ENCODE results near the gene GET3. TPM values are rescaled to one million over a fixed set of nuclear protein-coding genes. Genes with fewer than 3 reads are reported as not detected.
"Not testable (repeated sequence)": the region's sequence is repeated elsewhere in the genome, so short reads cannot be mapped to it uniquely, and the experiment has no call there.

GET3 gene
- total RNA-seq, 3 donors from 2014 or later, result 50.8 to 64.6 (median 62.6) TPM

DNA sequence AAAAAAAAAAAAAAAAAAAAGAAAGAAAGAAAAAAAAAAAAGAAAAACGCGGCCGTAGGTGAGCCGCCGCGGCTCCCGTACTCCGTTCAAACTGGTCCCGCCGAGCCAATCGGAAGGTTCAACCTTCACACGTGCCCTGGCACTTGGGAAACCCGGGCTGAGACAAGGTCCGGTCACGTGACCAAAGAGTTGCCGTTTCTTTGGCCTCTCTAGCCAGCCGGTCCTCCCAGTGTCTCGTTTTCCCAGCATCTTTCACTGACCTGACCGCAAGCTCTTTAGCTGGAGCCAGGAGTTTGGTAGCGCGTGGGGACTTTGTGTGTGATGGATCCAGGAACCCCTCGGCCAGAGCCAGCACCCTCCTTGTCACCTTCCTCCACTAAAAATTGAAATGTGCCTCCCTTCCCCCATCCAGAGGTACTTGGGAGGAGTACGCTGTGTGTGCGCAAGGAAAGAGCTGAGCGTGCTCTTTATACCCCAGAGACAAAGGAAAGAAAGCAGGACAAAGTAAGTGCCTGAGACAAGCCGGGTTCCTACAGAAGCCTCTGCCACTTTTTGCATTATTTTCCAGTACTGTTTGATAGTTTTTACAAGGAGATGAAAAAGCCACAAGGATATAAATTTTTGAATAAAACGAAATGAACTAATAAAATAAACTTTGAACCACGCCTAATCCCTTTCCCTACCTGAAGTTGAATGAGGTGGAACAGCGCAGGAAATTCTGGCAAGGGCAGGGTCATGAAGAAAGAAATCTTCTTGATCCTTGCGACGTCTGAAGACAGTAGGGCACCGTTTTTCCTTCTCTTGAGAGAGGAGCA lies 14.5 kb upstream of the GET3 start:
- Histone ChIP-seq H3K4me1 (peaks cover 0 to 4% of the 10 kb centered on the region in 2 donors), H3K4me3 (peak overlapping the region; percentile 77 to 97 (median 81)), H3K27me3 (no peaks in the 10 kb centered on the region), H3K9me3 (no peaks in the 10 kb centered on the region), H3K27ac (peak overlapping the region; percentile 95 to 98), H3K36me3 (no peaks in the 10 kb centered on the region)
- intact Hi-C loops (cut with DNase I; ENCODE audit: low total_unique reads), result no loop called here
- peak; percentile 97 to 98 for DNase-seq (ENCODE audit: low spot score in 2 of 2)
- TF ChIP-seq, protein P1, sequence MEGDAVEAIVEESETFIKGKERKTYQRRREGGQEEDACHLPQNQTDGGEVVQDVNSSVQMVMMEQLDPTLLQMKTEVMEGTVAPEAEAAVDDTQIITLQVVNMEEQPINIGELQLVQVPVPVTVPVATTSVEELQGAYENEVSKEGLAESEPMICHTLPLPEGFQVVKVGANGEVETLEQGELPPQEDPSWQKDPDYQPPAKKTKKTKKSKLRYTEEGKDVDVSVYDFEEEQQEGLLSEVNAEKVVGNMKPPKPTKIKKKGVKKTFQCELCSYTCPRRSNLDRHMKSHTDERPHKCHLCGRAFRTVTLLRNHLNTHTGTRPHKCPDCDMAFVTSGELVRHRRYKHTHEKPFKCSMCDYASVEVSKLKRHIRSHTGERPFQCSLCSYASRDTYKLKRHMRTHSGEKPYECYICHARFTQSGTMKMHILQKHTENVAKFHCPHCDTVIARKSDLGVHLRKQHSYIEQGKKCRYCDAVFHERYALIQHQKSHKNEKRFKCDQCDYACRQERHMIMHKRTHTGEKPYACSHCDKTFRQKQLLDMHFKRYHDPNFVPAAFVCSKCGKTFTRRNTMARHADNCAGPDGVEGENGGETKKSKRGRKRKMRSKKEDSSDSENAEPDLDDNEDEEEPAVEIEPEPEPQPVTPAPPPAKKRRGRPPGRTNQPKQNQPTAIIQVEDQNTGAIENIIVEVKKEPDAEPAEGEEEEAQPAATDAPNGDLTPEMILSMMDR (IDR thresholded peaks at IDR 0.05), result no peak
- TF ChIP-seq POLR2A (IDR thresholded peaks at IDR 0.05), result no peak
- TF ChIP-seq POLR2AphosphoS5 (IDR thresholded peaks at IDR 0.05), result peak; percentile 49 to 77 (median 74)

DNA sequence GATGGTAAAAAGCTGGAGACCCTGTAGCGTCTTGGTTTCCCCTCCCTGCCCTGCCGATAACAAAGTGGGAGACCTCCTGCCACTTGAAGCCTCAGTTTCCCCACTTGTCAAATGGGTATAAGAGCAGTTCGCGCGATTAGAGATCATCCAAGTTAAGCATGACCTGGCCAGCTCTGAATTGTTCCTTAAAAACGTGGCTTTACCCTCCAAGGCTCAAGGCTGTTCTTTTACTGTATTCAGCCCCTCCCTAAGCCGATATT lies 14.0 kb upstream of the GET3 start:
- TF ChIP-seq POLR2A (IDR thresholded peaks at IDR 0.05) (no peak), POLR2AphosphoS5 (IDR thresholded peaks at IDR 0.05) (no peak)
- TF ChIP-seq, protein P1 (IDR thresholded peaks at IDR 0.05), result no peak
- Histone ChIP-seq H3K9me3 (no peaks in the 10 kb centered on the region), H3K4me1 (peaks cover 0 to 4% of the 10 kb centered on the region in 2 donors), H3K4me3 (peak overlapping the region; percentile 77 to 97 (median 81)), H3K27me3 (no peaks in the 10 kb centered on the region), H3K27ac (peak overlapping the region; percentile 86 to 95), H3K36me3 (no peaks in the 10 kb centered on the region)
- no peak for DNase-seq (ENCODE audit: low spot score in 2 of 2)
- intact Hi-C loops (cut with DNase I; ENCODE audit: low total_unique reads), result no loop called here

DNA sequence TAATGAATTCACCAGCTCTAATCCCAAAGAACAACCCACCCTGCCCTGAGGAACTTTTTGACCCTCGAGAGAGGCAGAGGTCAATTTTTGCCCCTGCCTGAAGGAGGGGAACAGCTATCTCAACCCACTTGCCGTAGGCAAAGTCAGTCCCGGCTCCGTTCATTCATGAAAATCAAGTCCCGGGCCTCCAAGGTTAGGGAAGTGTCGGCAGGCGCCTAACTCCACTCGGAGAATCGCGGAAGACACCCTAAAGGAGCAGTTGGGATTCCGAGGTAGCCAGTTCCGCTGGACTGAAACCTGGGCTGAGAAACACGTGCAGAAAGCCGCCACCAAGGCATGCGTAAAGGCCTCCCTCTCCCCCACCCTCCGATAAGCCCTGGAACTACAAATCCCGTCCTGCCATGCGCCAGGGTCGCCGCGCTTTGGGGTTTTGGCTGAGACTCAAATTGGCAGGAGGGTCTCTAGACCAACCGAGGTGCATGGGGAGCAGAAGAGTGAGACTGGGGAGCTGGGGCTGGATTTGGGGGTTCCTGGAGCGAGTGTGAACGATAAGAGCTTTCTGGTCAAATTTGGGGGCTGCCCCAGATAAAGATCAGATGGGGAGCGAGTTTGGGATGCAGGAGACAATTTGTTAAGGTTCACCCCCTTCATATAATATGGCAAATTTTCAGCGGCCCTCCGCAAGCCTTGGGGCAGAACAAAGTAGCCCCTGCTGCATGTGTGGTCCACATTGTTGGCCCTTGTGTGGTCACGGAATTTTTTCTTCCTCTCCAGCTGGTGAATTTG lies 13.5 kb upstream of the GET3 start, which contains the start of gene TNPO2:
Gene TNPO2 (minus strand): TSS at position 292 of the 786 bp plus-strand sequence. CDS start 2,955 bp downstream, outside the sequence.
- peak within 1 kb of the TSS; percentile 77 to 97 (median 81) for H3K4me3 ChIP-seq
- no peaks in the 10 kb centered on the region for H3K36me3 ChIP-seq
- TF ChIP-seq POLR2AphosphoS5 (IDR thresholded peaks at IDR 0.05) (no peak), POLR2A (IDR thresholded peaks at IDR 0.05) (no peak)
- TF ChIP-seq, protein P1 (IDR thresholded peaks at IDR 0.05), result no peak
- peak within 1 kb of the TSS; percentile 86 to 95 for H3K27ac ChIP-seq
- H3K4me1 ChIP-seq, result peaks cover 0 to 4% of the 10 kb centered on the region in 2 donors
- no peak for DNase-seq (ENCODE audit: low spot score in 2 of 2)
- no peaks in the 10 kb centered on the region for H3K27me3 ChIP-seq
- no peaks in the 10 kb centered on the region for H3K9me3 ChIP-seq
- intact Hi-C loops (cut with DNase I; ENCODE audit: low total_unique reads), result no loop called here

DNA sequence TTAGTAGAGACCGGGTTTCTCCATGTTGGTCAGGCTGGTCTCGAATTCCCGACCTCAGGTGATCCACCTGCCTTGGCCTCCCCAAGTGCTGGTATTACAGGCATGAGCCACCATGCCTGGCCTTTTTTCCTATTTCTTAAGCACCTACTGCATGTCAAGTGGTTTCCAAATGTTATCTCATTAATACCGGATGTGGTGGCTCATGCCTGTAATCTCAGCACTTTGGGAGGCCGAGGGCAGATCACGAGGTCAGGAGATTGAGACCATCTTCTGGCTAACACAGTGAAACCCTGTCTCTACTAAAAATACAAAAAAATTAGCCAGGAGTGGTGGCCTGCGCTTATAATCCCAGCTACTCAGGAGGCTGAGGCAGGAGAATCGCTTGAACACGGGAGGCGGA lies 11.7 kb upstream of the GET3 start:
- H3K27me3 ChIP-seq; H3K4me1 ChIP-seq; H3K9me3 ChIP-seq; DNase-seq (ENCODE audit: low spot score in 2 of 2); intact Hi-C loops (cut with DNase I; ENCODE audit: low total_unique reads); H3K27ac ChIP-seq; H3K4me3 ChIP-seq; H3K36me3 ChIP-seq: not testable (repeated sequence)

DNA sequence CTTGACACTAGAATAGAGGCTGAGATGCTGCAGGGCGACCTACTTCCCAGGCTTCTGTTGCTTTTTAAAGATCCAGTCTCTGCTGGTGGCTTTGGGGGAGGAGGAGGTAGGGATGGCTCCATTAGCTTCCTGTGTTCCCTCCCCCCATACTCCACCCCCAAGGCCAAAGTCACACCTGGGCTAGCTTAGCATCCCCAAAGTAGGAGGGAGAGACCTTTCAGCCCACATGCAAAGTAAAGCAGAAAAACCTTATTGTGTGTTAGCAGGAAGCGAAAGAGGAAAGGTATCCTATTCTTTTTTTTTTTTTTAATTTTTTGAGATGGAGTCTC lies 10.3 kb upstream of the GET3 start:
- no peak overlapping the region for H3K27ac ChIP-seq
- intact Hi-C loops (cut with DNase I; ENCODE audit: low total_unique reads), result no loop called here

More for the DNA sequence above, 10.3 kb upstream of the GET3 start:
- H3K9me3 ChIP-seq, result no peaks in the 10 kb centered on the region
- no peak overlapping the region for H3K4me3 ChIP-seq
- H3K4me1 ChIP-seq, result peaks cover 0 to 4% of the 10 kb centered on the region in 2 donors
- no peak for TF ChIP-seq POLR2AphosphoS5 (IDR thresholded peaks at IDR 0.05)
- TF ChIP-seq POLR2A (IDR thresholded peaks at IDR 0.05), result no peak
- TF ChIP-seq, protein P1 (IDR thresholded peaks at IDR 0.05), result no peak
- no peaks in the 10 kb centered on the region for H3K27me3 ChIP-seq
- DNase-seq (ENCODE audit: low spot score in 2 of 2), result no peak
- H3K36me3 ChIP-seq, result peaks cover 9% of the 10 kb centered on the region
